GM21576 (cell line): Measurements from ENCODE around the gene NUP88.
"Not testable (repeated sequence)": the region's sequence is repeated elsewhere in the genome, so short reads cannot be mapped to it uniquely, and the experiment has no call there.

Experiments
- ATAC-seq: cut with Tn5 transposase; IDR thresholded peaks from one replicate; pipeline ENCODE4 v1.9.1; 2021; ENCODE audit warnings: mild to moderate bottlenecking, moderate library complexity; ENCODE audit not compliant: unreplicated experiment

NUP88 gene

GRCh38 chr17:5419356-5419958 is at the start of gene NUP88:
Gene NUP88 (minus strand): TSS chr17:5419662. CDS start chr17:5419650, 12 bp downstream.
- ATAC-seq = peak; percentile 77

- peak; percentile 7 for ATAC-seq
Measured at GRCh38 chr17:5468075-5468473, 48.6 kb upstream of the NUP88 start.

GRCh38 chr17:5467416-5467815 is 48.0 kb upstream of the NUP88 start:
- no peak for ATAC-seq

GRCh38 chr17:5466295-5466694 is 46.8 kb upstream of the NUP88 start:
- no peak for ATAC-seq

GRCh38 chr17:5464717-5465507 is 45.5 kb upstream of the NUP88 start:
- ATAC-seq = no peak

- no peak for ATAC-seq
Measured at GRCh38 chr17:5446786-5447185, 27.3 kb upstream of the NUP88 start.

- ATAC-seq = no peak
Measured at GRCh38 chr17:5444209-5444608, 24.7 kb upstream of the NUP88 start.

- ATAC-seq = no peak
Measured at GRCh38 chr17:5443728-5444127, 24.3 kb upstream of the NUP88 start.

GRCh38 chr17:5439446-5439764 is 19.9 kb upstream of the NUP88 start:
- ATAC-seq = no peak

- peak; percentile 72 for ATAC-seq
Measured at GRCh38 chr17:5438716-5439445, 19.4 kb upstream of the NUP88 start, which contains the start of gene C1QBP. Gene C1QBP (minus strand): TSS chr17:5439155. CDS start chr17:5439073, 82 bp downstream.

GRCh38 chr17:5437721-5438317 is 18.4 kb upstream of the NUP88 start:
- no peak for ATAC-seq

GRCh38 chr17:5435781-5436315 is 16.4 kb upstream of the NUP88 start:
- ATAC-seq = not testable (repeated sequence)

GRCh38 chr17:5434984-5435383 is 15.5 kb upstream of the NUP88 start:
- no peak for ATAC-seq

GRCh38 chr17:5431949-5432556 is 12.6 kb upstream of the NUP88 start:
- no peak for ATAC-seq

GRCh38 chr17:5431234-5431633 is 11.8 kb upstream of the NUP88 start:
- ATAC-seq = not testable (repeated sequence)

- ATAC-seq = no peak
Measured at GRCh38 chr17:5430413-5430999, 11.0 kb upstream of the NUP88 start.

GRCh38 chr17:5429191-5429887 is 9.9 kb upstream of the NUP88 start:
- no peak for ATAC-seq

- ATAC-seq = no peak
Measured at GRCh38 chr17:5425826-5426225, 6.4 kb upstream of the NUP88 start.

GRCh38 chr17:5424909-5425308 is 5.4 kb upstream of the NUP88 start:
- ATAC-seq = no peak

GRCh38 chr17:5422505-5422904 is 3.0 kb upstream of the NUP88 start:
- no peak for ATAC-seq
